Kidney (tissue), 14 donors: ENCODE data around the gene CEP112. TPM values are rescaled to one million over a fixed set of nuclear protein-coding genes. Genes with fewer than 3 reads are reported as not detected.

Experiments used
- DNase-seq, 5 donors: peaks; one replicate each; pipeline ENCODE4 v3.0.0-alpha.2; 2013 to 2020
- FAIRE-seq: peaks from 2 replicates; lab custom pipeline; 2012; peaks lifted over from hg19 to GRCh38; lab: Jason Lieb, UNC
- H3K27ac ChIP-seq, 2 donors: one replicate each; pipeline ENCODE4 v1.7.0; 2013; ENCODE audit warnings: low read depth in 2 of 2, low read length in 2 of 2, inconsistent platforms in 1 of 2
- H3K27me3 ChIP-seq: one replicate; pipeline ENCODE4 v1.7.1; 2013; ENCODE audit warnings: low read length, inconsistent platforms; ENCODE audit not compliant: control insufficient read depth, insufficient read depth
- H3K36me3 ChIP-seq, 3 donors: one replicate each; pipeline versions ENCODE4 v1.7.0 to v1.7.1; 2013; ENCODE audit warnings: low read length in 3 of 3, control low read depth in 1 of 3, inconsistent platforms in 1 of 3; ENCODE audit not compliant: insufficient read depth in 3 of 3, control insufficient read depth in 2 of 3
- H3K4me1 ChIP-seq, 3 donors: one replicate each; pipeline versions ENCODE4 v1.7.0 to v1.7.1; 2013; ENCODE audit warnings: low read length in 3 of 3, inconsistent platforms in 1 of 3, low read depth in 1 of 3; ENCODE audit not compliant: control insufficient read depth in 2 of 3, insufficient read depth in 2 of 3
- H3K4me3 ChIP-seq, 3 donors: one replicate each; pipeline versions ENCODE4 v1.7.0 to v1.8.1; 2013; ENCODE audit warnings: low read length in 3 of 3, control low read depth in 1 of 3, inconsistent platforms in 1 of 3
- H3K9ac ChIP-seq, 3 donors: one replicate each; pipeline versions ENCODE4 v1.7.0 to v1.7.1; 2013; ENCODE audit warnings: low read length in 3 of 3, control low read depth in 1 of 3, inconsistent platforms in 1 of 3
- H3K9me3 ChIP-seq, 3 donors: one replicate each; pipeline versions ENCODE4 v1.7.0 to v1.7.1; 2013; ENCODE audit warnings: low read length in 3 of 3, control low read depth in 1 of 3, inconsistent platforms in 1 of 3; ENCODE audit not compliant: control insufficient read depth in 2 of 3, insufficient read depth in 1 of 3
- intact Hi-C: fragments of 100-400 bp; cut with DNase I; formaldehyde crosslinking; loops from one replicate; pipeline ENCODE4 v1.11.1; 2022
- polyA plus RNA-seq: library from polyadenylated mRNA; stranded (reverse); fragments of 350-450 nt; fragmentation: Illumina TruSeq; extraction: RNeasy Lipid Tissue Mini Kit (QIAGEN cat#74804); gene quantifications from one replicate; pipeline ENCODE4 v1.2.3, GENCODE V29; 2014; ENCODE audit warnings: low read depth, low replicate concordance; ENCODE audit not compliant: insufficient read depth
- total RNA-seq: library from RNA; stranded (reverse); fragmentation: NEBNext Ultra II Directional; extraction: Animal tissue kit (Norgen Biotek cat#: 25700); gene quantifications from one replicate; pipeline ENCODE4 v1.2.1, GENCODE V29; 2021
- TF ChIP-seq, protein P1 (sequence below): IDR thresholded peaks from 3 replicates; pipeline ENCODE4 v1.5.1; 2012; ENCODE audit warnings: mild to moderate bottlenecking, moderate library complexity, borderline replicate concordance; ENCODE audit not compliant: insufficient read depth; ENCODE audit errors: extremely low read depth
- donor health status: control.
- donor health status: control.
- donor health status: control.
- donor health status: control.
- donor health status: control.
- donor health status: DM: yes; HTN: yes; CAD: no.
- donor health status: Normal renal cell carcinoma (clear cell type).

The CEP112 gene
- total and polyA plus RNA-seq, 2 donors from 2014 or later: 17.0 to 27.4 TPM

DNA sequence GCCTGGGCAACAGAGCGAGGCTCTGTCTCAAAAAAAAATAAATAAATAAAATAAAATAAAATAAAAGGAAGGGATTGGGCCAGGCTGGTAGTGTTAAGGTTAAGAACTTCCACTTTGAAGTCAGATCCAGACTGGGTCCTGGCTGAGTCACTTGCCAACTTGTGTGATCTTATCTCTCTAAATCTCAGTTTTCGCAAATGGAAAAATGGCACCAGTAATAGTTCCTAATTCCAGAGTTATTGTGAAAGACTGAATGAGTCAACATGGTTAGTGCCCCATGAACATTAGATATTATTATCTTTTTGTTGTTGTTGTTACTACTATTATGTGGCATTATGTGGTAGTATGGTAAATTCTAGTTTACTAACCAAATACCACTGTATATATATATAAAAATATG is 442.5 kb downstream of the CEP112 start:
- Histone ChIP-seq H3K9me3 (no peaks in the 10 kb centered on the region), H3K4me3 (no peak overlapping the region), H3K4me1 (no peaks in the 10 kb centered on the region), H3K27me3 (no peaks in the 10 kb centered on the region), H3K27ac (no peak overlapping the region), H3K9ac (no peak overlapping the region), H3K36me3 (no peaks in the 10 kb centered on the region)
- TF ChIP-seq, protein P1, sequence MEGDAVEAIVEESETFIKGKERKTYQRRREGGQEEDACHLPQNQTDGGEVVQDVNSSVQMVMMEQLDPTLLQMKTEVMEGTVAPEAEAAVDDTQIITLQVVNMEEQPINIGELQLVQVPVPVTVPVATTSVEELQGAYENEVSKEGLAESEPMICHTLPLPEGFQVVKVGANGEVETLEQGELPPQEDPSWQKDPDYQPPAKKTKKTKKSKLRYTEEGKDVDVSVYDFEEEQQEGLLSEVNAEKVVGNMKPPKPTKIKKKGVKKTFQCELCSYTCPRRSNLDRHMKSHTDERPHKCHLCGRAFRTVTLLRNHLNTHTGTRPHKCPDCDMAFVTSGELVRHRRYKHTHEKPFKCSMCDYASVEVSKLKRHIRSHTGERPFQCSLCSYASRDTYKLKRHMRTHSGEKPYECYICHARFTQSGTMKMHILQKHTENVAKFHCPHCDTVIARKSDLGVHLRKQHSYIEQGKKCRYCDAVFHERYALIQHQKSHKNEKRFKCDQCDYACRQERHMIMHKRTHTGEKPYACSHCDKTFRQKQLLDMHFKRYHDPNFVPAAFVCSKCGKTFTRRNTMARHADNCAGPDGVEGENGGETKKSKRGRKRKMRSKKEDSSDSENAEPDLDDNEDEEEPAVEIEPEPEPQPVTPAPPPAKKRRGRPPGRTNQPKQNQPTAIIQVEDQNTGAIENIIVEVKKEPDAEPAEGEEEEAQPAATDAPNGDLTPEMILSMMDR: no peak
- DNase-seq (no peak), FAIRE-seq (no peak)
- intact Hi-C loops: no loop called here

DNA sequence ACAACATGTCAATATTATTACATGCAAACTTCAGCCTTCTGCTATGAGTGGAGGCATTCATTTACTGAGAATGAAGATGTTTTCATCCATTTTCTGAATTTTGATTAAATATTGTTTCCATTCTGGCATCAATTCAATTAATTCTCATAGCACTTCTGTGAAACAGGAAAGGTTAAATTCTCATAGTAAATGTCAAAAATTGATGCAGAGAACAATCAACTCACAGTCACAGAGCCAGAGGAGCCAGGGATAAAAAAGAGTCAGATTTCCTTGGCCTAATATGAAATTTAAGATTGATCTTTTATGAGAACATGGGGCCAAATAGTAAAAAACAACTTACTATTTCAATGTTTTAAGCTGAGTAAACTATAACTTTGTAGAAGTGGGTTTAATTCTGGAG is 446.7 kb downstream of the CEP112 start:
- intact Hi-C loops: no loop called here
- TF ChIP-seq, protein P1: no peak
- FAIRE-seq (no peak), DNase-seq (no peak)
- Histone ChIP-seq H3K27me3 (no peaks in the 10 kb centered on the region), H3K36me3 (no peaks in the 10 kb centered on the region), H3K9ac (no peak overlapping the region), H3K4me3 (no peak overlapping the region), H3K4me1 (no peaks in the 10 kb centered on the region), H3K27ac (no peak overlapping the region), H3K9me3 (no peaks in the 10 kb centered on the region)

DNA sequence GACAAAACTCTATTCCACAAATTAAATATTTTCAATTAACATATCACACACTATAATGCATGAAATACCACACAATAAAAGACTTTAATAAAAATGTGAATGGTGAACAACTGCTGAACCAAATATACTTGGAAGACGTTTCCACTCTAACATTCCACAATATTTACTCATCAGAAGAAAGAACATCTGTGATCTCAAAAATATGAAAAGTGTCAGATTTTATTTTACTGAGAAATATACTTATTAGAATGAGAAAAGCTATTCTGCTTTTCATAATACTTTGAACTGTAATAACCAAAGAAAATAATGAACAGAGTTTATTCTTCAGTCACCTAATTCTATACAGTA is 448.7 kb downstream of the CEP112 start:
- H3K9ac ChIP-seq: no peak overlapping the region
- no peaks in the 10 kb centered on the region for H3K27me3 ChIP-seq
- peak; percentile 82 for FAIRE-seq
- intact Hi-C loops: no loop called here
- H3K36me3 ChIP-seq: no peaks in the 10 kb centered on the region
- no peak overlapping the region for H3K4me3 ChIP-seq
- no peak overlapping the region for H3K27ac ChIP-seq
- H3K4me1 ChIP-seq: no peaks in the 10 kb centered on the region
- DNase-seq: no peak
- no peaks in the 10 kb centered on the region for H3K9me3 ChIP-seq
- TF ChIP-seq, protein P1: no peak

DNA sequence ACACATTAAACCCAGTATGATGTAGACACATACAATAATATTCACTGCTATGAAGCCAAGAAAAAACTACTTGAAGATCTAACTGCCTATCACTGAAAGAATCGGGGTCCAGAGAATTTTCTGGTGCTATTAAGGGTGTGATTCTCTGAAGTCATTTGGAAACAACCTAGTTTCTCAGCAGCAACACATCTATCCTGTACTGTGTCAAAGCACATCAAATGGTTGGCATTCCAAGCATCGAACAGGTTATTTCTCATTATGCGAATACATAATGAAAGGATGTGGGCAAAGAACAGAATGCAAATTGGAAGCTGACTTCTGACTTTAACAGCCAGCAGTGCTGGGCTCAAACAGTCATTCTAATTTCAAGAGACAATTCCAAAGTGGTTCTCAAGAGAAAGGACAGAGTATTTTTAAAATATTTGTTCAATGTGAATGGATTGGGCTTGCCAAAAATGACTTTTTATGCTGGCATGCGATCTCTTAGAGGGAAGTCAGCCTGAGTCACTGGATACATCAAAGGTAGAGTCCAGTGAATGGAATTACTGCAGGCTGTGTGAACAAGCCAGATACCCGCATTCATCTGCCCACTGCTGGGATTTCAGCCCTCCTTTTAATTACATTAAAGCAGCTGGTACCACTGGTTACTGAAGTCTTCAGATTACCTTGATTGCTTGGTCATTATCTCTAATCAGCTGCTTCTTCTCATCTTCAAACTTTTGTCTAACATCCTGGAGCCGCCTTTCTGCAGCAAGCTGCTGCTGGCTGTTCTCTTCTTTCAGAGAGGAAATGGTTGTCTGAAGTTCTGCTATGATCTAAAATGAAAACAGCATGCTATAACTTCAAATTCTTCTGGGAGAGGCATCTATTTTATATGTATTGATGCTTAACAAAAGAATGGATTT is 449.3 kb downstream of the CEP112 start:
- H3K27me3 ChIP-seq: no peaks in the 10 kb centered on the region
- no peak overlapping the region for H3K27ac ChIP-seq
- DNase-seq (no peak), FAIRE-seq (no peak)
- no peaks in the 10 kb centered on the region for H3K9me3 ChIP-seq
- no peak overlapping the region for H3K4me3 ChIP-seq
- intact Hi-C loops: no loop called here
- no peaks in the 10 kb centered on the region for H3K36me3 ChIP-seq
- TF ChIP-seq, protein P1: no peak
- no peak overlapping the region for H3K9ac ChIP-seq
- no peaks in the 10 kb centered on the region for H3K4me1 ChIP-seq
